NOMO-1 treated with dmso at 0.1 percent for 144 hours (cell line): ENCODE data around the gene KCNAB1.
"Not testable (repeated sequence)": the region's sequence is repeated elsewhere in the genome, so short reads cannot be mapped to it uniquely, and the experiment has no call there.

Source experiments
- DNase-seq: peaks from one replicate; lab custom pipeline; 2025; ENCODE audit not compliant: unreplicated experiment; lab: John Stamatoyannopoulos, UW

KCNAB1 gene

DNA sequence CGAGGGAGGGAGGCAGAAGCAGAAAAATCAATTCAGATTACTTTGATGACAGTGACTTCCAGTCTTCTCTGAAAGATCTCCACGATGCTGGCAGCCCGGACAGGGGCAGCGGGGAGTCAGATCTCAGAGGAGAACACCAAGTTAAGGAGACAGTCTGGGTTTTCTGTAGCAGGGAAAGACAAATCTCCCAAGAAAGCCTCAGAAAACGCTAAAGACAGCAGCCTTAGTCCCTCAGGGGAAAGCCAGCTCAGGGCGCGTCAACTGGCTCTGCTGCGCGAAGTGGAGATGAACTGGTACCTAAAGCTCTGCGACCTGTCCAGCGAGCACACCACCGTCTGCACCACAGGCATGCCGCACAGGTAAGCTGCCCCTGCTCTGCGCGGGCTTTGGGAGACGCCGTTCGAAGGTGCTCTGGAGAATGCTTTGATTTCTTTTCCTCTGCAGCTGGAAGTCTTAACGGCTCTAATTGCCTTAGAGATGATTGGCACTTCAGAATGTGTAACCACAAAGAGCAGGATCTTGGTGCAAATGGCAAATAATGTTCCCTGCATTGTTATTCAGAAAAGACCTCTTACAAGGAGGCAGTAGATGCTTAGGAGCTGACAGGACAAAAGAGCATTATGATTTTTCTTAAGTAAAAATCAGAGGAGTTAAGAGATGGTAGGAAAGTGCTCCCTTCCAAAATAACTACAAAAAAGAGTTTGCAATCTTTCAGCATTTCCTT, at the start of gene KCNAB1:
Gene KCNAB1 (plus strand): TSS at position 51 of the 724 bp plus-strand sequence.
- DNase-seq, result no peak

DNA sequence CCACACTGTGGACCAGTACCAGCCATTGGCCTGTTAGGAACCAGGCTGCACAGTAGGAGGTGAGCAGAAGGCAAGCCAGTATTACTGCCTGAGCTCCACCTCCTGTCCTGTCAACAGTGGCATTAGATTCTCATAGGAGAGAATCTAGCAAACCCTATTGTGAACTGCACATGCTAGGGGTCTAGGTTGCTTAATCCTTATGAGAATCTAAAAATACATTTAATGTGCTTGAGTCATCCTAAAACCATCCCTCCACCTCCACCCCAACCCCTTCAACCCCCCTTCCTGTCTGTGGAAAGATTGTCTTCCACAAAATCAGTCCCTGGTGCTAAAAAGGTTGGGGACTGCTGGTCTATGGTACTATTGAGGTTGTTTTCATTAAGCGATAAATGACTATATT, 49.3 kb upstream of the KCNAB1 start:
- no peak for DNase-seq

DNA sequence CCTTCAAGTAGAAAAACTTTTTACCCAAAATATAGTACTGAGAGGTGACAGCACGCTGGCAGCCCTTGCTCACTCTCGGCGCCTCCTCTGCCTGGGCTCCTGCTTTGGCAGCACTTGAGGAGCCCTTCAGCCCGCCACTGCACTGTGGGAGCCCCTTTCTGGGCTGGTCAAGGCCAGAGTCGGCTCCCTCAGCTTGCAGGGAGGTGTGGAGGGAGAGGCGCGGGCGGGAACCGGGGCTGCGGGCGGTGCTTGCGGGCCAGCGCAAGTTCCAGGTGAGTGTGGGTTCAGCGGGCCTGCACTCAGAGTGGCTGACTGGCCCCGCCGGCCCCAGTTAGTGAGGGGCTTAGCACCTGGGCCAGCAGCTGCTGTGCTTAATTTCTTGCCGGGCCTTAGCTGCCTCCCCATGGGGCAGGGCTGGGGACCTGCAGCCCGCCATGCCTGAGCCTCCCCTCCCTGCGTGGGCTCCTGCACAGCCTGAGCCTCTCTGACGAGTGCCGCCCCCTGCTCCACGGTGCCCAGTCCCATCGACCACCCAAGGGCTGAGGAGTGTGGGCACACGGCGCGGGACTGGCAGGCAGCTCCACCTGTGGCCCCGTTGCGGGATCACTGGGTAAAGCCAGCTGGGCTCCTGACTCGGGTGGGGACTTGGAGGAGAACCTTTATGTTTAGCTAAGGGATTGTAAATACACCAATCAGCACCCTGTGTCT, 47.3 kb upstream of the KCNAB1 start:
- not testable (repeated sequence) for DNase-seq

DNA sequence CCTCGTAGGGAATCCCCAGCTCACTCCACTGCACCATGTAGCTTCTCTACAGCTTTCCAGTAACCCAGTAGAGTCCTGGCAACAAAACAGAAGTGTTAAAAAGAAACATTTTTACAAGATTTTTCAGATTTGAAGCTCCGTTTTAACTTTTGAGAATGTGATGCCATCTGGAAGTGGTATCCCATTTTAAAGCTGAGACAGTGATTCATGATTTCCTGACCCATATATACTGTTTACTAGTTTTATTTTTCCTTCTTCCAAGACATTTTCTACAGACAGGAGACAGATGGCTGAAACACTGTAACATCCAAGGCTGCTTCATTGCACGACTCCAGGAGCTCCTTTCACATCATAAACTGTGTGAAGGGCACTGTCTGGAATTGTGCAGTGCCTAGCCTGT, 30.3 kb upstream of the KCNAB1 start:
- no peak for DNase-seq

DNA sequence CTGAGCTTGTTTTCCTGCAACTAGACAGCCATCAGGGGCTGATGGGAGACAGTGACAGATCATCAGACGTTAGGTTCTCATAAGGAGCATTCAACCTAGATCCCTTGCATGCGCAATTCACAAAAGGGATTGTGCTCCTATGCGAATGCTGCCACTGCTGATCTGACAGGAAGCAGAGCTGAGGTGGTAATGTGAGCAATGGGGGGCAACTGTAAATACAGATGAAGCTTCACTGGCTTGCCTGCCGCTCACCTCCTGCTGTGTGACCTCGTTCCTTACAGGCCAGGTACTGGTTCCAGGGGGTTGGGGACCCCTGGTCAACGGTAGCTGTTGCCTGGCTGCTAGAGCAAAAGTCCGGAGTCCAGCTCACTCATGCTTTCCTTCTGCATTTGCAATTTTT, 26.4 kb upstream of the KCNAB1 start:
- no peak for DNase-seq

DNA sequence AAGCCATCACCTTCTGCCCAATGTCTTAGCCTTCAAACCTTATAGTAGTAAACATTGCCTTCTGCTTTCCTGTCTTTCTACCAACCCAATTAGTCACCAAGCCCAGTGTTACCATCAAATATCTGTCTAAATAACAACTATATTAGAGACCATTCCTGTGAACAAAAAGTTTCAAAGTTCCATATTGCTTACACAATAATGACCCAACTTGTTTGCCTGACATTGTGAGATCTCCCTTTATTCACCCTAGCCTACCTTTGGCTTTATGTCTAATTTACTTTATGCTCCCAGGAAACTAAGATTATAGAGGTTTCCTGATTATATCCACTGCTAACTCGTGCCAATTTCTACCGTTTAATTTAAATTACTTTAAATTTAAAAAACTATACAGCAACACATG, 26.0 kb upstream of the KCNAB1 start:
- DNase-seq, result no peak

DNA sequence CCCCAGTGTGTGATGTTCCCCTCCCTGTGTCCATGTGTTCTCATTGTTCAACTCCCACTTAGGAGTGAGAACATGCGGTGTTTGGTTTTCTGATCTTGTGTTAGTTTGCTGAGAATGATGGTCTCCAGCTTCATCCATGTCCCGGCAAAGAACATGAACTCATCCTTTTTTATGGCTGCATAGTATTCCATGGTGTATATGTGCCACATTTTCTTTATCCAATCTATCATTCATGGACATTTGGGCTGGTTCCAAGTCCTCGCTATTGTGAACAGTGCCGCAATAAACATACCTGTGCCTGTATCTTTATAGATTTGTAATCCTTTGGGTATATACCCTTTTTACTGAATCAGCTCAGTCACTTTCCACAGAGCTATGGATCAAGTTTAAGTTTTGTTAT, 24.7 kb upstream of the KCNAB1 start:
- not testable (repeated sequence) for DNase-seq

DNA sequence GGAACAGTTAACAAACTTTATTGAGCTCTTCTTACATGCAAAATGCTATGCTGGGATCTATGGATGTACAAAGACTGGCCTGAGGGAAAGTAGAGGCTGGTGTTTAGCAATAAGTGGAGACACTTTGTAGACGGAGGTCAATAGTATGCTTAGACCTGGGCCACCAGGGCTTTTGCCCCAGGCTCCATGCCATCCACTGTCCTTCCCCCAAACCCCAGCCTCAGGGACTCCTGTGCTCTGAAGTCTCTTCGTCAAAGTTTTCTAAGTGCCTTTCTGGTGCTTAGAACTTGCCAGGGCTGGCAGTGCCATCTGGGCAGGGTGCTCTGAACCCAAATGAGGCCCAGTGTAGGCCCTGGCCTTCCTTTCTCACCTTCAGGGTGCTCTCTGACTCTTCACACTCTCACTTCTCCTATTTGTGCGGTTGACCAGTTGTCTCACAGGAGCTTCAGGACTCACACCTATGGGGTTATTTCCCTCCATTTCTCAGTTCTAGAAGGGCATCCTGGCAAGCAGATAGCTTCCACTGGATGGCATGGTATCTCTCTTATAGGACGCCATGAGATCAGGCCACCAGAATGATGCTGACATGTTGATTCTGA, 21.8 kb upstream of the KCNAB1 start:
- no peak for DNase-seq

DNA sequence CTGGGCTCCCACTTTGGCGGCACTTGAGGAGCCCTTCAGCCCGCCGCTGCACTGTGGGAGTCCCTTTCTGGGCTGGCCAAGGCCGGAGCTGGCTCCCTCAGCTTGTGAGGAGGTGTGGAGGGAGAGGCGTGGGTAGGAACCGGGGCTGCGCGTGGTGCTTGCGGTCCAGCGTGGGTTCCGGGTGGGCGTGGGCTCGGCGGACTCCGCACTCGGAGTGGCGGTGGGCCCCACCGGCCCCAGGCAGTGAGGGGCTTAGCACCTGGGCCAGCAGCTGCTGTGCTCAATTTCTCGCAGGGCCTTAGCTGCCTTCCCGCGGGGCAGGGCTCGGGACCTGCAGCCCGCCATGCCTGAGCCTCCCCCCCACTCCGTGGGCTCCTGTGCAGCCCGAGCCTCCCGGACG, 21.0 kb upstream of the KCNAB1 start:
- DNase-seq, result not testable (repeated sequence)

DNA sequence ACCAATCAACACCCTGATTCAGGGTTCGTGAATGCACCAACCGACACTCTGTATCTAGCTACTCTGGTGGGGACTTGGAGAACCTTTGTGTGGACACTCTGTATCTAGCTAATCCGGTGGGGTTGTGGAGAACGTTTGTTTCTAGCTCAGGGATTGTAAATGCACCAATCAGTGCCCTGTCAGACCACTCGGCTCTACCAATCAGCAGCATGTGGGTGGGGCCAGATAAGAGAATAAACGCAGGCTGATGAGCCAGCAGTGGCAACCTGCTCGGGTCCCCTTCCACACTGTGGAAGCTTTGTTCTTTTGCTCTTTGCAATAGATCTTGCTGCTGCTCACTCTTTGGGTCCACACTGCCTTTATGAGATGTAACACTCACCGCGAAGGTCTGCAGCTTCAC, 20.4 kb upstream of the KCNAB1 start:
- not testable (repeated sequence) for DNase-seq

DNA sequence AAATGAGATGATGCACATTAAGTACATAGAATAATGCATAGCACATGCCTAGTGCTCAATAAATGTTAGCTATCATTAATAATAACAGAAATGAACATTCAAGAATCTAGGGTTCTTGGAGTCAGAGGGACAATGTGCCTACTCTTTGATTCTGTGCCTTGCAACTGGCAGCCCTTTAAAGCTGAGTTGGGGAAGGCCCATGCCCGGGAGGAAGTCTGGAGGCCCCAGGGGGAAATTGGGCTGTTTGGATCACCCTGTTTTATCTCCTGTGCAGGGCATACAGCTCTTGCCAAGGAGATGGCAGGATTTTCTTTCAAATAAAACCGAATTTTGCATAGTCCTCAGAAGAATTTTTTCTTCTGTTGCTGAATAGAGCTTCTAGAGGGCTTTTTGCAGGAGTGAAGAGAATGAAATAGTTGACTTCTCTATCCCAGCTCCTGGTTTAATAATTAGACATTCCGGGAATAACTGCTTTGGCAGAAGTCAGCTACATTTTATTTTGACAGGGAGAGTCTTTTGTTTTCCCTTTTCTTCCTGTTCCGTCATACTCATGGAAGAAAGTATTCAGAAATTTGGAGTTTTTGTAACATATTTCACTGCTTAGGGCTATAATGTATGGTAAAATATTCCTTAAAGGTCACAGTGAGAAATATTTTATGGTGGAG, 18.0 kb upstream of the KCNAB1 start:
- no peak for DNase-seq

DNA sequence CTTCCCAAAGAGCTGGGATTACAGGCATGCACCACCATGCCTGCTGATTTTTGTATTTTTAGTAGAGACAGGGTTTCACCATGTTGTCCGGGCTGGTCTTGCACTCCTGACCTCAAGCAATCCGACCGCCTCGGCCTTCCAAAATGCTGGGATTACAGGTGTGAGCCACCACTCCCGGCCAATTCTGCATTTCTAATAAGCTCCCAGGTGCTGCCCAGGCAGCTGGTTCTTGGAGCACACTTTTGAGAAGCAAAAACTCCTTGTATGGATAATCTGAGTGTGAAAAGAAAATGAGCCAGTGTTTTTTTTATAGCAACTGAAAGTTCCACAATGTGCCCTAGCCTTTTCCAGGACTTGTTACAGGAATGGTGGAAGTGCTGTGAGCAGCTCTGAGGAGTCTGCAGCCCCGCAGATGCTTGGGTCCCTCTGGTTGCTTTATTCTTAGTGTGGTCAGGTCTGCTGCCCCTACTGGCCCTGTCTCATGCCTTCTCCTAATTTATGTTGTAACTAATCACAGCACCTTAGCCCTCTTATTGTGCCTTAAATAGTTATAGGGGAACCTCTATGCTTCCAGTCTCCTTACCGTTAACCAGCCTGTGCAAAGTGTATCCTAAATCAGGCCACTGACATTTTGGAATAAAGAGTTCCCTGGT, 13.5 kb upstream of the KCNAB1 start:
- DNase-seq, result no peak

DNA sequence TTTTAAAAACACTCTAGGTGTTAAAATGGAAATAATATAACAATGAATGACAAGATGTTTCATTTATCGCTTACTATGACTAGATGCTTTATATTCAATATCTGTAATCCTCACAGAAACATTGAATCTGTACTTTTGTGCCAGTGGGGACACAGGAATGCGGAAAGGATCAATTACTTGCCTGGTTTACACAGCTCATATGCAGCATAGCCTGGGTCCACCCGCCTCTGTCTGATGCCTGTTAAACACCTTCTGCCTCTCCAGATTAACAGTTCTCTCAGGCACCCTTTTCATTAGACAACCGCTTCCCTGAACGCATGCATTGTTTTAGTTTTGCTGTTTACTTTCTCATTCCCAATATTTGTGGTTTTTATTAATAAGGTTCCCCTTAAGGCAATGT, 12.9 kb upstream of the KCNAB1 start:
- no peak for DNase-seq

DNA sequence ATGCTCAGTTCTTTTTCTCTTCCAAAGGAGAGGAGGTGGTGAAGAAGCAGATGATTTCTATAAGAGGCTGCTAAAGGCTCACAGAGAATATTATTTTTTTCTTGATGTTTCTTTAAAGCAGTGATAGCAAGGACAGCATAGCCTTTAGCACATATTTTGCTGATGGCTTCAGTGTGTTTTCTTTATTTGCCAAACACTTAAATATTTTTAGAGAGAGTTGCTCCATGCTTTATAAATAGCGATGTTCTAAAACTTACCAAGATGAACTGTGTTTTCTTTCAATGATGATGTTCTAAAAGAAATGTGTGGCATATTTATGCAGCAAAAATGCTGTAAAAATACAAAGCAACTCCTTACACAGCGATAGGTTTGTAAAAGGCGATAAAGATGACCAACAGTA, 11.8 kb upstream of the KCNAB1 start:
- DNase-seq, result no peak

DNA sequence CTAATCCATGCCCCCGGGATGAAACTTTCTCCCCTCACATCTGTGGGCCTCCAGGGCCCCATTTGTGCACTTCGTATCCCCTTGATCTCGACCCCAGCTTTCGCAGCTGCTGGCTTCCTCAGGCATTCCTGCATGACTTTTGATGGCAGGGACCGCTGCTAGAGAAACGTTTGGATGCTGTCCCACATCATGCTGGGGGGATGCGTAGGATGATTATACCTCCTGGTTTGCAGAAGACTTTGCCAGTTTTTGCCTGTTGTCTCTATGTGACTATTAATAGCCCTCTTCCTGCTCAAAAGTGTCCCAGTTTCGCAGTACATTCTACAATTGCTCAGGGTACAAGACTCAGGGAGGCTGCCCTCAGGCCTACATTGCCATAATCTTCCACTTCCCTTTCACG, 10.4 kb upstream of the KCNAB1 start:
- no peak for DNase-seq

DNA sequence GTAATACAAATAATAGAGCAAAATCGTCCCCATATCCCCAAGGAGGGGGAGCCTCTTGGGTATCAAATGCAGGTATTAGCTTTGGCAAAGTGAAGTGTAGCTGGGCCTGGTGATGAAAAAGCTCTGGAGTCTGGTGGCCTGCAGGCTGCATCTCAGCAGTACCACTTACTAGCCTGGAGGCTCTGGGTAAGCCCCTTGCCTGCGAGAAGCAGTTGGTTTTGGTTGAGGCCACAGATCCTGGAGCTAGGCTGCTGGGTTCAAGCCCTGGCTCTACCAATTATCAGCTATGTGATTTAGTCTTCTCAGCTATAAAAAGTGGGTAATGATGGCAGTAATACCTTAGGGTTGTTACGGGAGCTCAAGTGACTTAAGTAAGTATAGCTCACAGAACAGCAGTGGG, 6.1 kb downstream of the KCNAB1 start:
- DNase-seq, result no peak

DNA sequence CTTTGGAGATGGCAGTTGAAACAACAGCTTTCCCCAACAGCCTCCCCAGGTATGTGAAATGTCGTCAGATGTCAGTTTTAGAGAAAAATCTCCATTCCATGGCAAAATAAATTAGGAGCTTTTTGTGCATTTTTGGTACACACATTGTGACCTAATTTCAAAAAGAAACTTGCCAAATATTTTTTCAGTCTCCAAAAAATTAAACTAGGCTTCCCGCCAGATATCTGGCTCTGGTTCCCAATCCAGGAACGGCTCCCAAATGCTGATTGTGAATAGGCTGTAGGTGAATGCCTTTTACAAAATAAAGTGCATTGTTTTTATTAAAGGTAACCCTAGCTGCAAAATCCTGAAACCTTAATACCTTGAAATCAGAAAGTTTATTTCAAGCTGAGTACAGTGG, 10.9 kb downstream of the KCNAB1 start:
- DNase-seq, result no peak

DNA sequence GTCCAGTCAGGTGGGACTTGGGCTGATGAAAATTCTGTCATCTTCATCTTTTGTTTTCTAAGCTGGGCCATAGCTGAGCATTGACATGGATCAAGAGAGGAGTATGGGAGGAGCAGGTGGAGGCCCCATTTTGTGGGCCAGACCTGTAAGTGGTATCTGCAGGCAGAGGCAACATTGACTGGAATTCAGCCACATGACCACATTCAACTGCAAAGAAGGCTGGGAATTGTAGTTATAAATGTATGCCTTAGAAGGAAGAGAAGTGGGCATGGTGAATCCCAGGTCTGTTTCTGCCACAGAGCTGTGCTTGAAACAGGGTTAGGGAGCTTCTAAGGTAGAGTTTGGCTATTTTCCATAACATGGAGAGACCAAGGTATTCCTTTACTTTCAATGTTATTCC, 11.4 kb downstream of the KCNAB1 start:
- DNase-seq, result no peak

DNA sequence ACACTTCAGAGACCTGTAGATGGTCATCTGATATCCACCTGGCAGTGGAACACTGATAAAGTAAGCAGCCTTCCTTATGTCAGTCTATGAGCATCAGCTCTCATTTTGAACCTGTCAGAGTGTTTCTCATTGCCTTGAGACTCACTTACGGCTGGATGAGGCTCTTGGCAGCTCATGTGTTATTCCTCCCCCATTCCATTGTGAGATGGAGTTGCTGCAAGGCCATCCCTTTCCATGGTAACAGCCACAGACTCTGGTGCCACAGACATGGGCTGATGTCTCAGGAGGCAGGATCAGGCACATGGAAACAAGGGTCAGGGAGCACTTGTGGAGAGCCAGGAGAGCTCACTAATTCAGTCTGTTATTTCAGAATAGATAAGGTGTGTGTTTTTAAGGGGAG, 11.9 kb downstream of the KCNAB1 start:
- DNase-seq, result no peak

DNA sequence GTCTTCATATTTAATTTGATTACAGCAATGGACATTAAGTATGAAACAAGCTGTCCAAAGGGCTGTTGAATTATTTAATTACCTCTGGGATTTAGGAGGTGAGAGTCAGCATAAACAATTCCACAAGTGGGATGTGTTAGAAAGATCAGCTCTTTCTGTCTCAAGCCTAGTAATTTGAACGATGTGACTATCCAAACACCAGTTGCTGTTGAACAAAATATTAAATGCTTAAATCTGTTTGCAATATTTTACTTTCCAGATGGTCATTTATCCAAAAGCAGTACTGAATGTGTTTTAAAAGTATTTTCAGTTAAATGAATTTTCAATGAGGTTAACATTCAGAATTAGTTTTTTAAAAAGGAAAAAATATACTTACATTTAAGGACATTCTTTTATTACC, 12.7 kb downstream of the KCNAB1 start:
- DNase-seq, result no peak

DNA sequence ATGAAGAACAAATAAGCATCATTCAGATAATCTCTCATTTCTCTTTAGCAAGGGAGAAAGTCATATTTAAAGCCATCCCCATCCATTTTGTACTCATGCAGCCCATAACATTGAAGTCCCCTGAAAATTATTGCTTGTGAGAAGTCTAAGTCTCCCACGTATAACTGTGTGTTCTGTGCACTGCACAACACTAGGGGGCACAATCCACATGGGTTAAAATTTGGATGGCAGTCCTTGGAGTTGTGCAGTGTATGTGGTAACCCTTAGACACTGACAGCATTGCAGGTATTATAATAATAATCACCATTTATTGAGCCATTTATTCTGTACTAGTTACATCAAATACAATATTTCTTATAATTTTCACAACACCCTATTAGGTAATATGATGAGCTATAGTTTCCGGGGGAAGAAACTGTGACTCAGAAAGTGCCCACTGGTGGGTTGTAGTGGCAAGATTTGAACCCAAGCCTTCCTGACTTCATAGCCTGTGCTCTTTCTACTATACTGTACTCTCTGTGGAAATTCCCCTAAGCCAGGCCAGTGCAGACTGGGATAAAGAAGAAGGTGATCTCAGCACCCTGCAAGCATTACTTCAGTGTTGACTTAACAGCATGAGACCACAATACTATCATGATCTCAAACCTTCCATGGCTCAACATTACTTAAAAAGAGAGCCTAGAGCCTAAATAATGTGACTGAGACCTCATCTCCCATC, 15.7 kb downstream of the KCNAB1 start:
- no peak for DNase-seq
